Measurements from ENCODE around the gene ZMPSTE24.

ZMPSTE24 gene

DNA sequence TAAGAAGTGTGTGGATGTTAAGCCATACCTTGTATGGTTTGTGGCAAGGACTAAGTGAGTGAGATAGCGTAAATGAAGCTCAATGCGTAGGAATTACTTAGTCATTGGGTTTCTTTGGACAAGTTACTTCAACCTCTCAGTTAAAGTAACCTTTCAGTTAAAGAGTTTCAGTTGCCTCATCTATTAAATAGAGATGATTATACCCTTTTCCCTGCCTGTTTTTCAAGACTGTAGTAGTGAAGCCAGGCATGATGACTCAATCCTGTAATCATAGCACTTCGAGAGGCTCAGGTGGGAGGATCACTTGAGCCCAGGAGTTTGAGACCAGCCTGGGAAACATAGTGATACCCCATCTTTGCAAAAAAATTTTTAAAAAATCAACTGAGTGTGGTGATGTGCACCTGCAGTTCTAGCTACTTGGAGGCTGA is 6.3 kb downstream of the ZMPSTE24 start:
- DNase-seq (ENCODE audit: low spot score), result no peak

DNA sequence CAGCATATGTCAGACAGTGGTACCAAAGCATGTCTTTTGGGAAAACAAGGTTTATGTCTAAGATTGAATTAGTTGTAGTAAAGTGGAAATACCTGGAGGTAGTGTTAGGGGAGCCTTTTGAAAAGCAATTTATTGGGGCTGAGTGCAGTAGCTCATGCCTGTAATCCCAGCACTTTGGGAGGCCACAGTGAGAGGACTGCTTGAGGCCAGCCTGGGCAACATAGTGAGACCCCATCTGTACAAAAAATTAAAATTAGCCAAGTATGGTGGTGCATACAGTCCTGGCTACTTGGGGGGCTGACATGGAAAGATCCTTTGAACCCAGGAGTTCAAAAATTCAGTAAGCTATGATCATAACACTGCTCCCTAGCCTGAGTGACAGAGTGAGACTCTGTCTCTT is 7.3 kb downstream of the ZMPSTE24 start:
- DNase-seq (ENCODE audit: low spot score), result no peak

DNA sequence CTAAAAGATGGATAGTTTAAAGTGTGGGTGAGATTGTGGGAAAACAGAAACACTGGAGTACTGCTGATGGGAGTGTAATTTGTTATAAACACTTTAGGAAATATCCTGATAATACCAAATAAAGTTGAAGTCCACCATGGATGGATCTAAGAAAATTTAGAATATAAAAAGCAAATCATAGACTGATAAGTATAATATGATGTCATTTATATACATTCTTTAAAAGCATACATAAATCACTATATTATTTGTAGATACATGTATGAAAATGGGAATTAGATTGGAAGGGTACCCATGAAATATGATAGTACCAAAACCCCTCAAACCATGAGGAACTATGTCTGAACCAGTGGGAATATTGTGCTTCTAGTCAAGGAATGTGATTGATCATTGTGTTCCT is 7.9 kb downstream of the ZMPSTE24 start:
- DNase-seq (ENCODE audit: low spot score), result no peak

- no peak for DNase-seq (ENCODE audit: low spot score)
Measured at GRCh38 chr1:40266786-40267535, 8.9 kb downstream of the ZMPSTE24 start.

- DNase-seq (ENCODE audit: low spot score), result no peak
Measured at GRCh38 chr1:40267767-40268187, 9.7 kb downstream of the ZMPSTE24 start.

DNA sequence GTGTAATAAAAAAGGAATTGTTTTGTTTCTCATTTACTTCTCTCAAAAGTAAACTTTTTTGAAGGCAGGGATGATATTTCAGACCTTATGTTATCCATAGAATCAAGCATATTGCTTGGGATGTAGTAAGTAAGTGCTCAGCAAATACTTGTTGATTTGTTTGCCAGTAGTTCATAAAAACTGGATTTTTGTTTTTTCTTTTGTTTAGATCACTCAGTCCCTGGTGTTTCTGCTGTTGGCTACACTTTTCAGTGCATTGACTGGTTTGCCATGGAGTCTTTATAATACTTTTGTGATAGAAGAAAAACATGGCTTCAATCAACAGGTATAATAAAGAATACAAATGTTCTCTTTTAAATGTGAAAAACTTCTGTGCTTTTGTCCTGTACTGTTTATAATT is 10.2 kb downstream of the ZMPSTE24 start:
- DNase-seq (ENCODE audit: low spot score), result no peak

GRCh38 chr1:40270152-40270834 is 12.3 kb downstream of the ZMPSTE24 start:
- DNase-seq (ENCODE audit: low spot score), result no peak

DNA sequence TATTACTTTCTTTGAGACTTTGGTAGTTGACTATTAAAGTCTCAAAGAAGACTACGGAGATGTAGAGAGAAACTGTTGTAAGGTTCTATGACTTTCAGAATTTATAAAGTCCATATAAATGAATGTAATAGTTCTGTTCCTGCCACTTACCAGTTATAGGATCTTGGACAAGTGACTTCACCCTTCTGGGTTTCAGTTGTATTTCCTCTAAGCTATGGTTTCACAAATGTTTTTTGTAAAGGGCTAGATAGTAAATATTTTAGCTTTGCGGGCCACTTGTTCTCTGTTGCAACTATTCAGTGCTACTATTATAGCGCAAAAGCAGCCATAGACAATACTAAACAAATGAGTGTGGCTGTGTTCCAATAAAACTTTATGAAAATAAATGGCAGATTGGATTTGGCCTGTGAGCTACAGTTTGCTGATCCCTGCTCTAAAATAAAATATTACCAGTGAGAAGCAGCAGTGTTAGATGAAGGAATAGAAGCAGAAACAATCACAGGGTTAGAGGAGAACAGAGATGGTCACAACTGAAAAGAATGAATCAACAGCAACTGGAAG is 14.7 kb downstream of the ZMPSTE24 start:
- no peak for DNase-seq (ENCODE audit: low spot score)

- DNase-seq (ENCODE audit: low spot score), result no peak
Measured at GRCh38 chr1:40273547-40274166, 15.6 kb downstream of the ZMPSTE24 start.

DNA sequence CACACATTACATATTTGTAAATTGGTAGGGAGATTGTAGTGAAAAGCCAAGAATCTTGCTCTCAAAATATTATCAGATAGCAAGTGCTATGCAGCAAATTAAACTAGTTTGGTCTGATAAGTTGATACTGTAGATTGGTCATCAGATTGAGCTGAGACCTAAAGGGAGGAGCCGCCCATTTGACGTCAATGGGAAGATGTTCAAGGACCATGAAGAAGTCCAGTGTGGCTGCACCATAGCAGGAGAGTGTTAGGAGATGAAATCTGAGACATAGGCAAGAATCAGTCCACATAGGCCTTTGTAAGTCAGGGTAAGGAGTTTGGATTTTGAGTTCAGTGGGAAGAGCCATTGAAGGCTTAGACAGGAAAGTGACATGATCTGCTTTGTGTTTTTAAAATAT is 16.3 kb downstream of the ZMPSTE24 start:
- DNase-seq (ENCODE audit: low spot score), result no peak

DNA sequence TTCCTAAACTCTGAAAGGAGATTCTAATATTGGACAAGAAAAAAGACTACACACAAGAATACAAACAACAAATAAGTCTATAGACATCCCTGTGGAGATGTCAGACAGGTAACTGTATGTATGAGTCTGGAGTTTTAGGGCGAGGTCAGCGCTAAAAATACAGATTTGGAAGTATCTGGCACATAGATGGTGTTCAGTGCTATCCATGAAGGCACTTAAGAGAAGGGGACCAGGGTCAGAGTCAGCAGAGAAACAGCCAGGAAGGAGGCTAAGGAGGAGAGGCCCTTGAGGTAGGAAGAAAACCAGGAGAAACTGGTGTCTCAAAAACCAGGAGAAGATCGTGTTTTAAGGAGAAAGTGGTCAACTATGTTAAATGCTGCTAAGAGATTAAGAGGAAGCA is 18.1 kb downstream of the ZMPSTE24 start:
- no peak for DNase-seq (ENCODE audit: low spot score)

- DNase-seq (ENCODE audit: low spot score), result no peak
Measured at GRCh38 chr1:40281853-40282252, 23.8 kb downstream of the ZMPSTE24 start.

GRCh38 chr1:40291293-40291692 is 33.3 kb downstream of the ZMPSTE24 start:
- no peak for DNase-seq (ENCODE audit: low spot score)

DNA sequence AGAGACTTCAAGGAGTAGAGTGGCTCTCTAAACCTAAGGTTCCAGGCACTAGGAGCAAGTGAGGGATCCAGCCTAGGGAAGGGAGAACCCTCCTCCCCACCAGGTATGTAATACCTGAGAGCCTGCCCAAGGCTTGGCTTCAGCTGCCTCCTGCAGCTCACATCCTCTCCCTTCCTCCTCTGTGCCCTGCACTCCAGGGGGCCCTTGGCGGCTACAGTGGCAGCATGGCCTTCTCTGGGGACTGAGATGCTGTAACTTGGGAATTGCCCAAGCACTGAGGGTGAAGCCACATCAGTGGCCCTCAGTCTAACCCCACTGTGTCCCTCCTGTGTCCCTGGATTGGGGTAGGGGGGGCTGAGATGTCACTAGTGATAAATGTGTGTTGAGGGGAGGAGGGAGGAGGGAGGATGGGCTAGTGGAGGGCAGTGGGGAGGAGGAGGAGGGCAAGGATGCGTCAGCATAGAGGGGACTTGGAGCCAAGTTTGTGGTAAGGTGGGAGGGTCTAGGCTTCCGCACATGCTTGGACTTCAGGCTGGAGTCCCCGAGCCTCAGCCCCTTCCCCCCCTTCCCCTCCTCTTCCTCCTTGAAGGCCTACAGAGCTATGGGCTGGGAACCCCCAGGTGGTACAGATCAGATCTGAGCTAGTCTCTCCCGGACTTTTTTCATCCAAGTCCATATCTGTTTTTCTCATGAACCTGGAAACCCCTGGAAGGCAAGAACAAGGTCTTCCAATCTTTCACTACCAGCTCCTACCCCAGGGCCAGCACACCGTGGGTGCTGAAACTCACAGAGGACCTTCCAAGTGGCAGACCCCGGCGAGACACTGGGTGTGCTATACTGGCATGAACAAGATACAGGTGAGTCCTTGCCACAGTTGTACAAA is 41.6 kb downstream of the ZMPSTE24 start:
- DNase-seq (ENCODE audit: low spot score), result no peak

- DNase-seq (ENCODE audit: low spot score), result no peak
Measured at GRCh38 chr1:40300249-40300567, 42.2 kb downstream of the ZMPSTE24 start.

- no peak for DNase-seq (ENCODE audit: low spot score)
Measured at GRCh38 chr1:40300651-40301050, 42.6 kb downstream of the ZMPSTE24 start.

GRCh38 chr1:40301066-40301465 is 43.0 kb downstream of the ZMPSTE24 start:
- DNase-seq (ENCODE audit: low spot score), result no peak

- DNase-seq (ENCODE audit: low spot score), result no peak
Measured at GRCh38 chr1:40301541-40302299, 43.7 kb downstream of the ZMPSTE24 start.

- no peak for DNase-seq (ENCODE audit: low spot score)
Measured at GRCh38 chr1:40302475-40302874, 44.4 kb downstream of the ZMPSTE24 start.

GRCh38 chr1:40303051-40303771 is 45.2 kb downstream of the ZMPSTE24 start:
- no peak for DNase-seq (ENCODE audit: low spot score)

GRCh38 chr1:40303790-40304189 is 45.8 kb downstream of the ZMPSTE24 start:
- no peak for DNase-seq (ENCODE audit: low spot score)
